Stimulated activated CD4-positive, alpha-beta T cell treated with anti-CD3 and anti-CD28 coated beads, Interleukin-1b, Interleukin-23, amount 100 ng/mL, for 1 hour (primary cell): ENCODE results near the gene PER2.
"Not testable (repeated sequence)": the region's sequence is repeated elsewhere in the genome, so short reads cannot be mapped to it uniquely, and the experiment has no call there.

Experiments used
- DNase-seq, 2 donors: peaks; one replicate each; pipeline ENCODE4 v3.0.0-alpha.2; 2020; ENCODE audit warnings: low read depth in 2 of 2

Gene PER2

GRCh38 chr2:238287737-238288649 is at the start of gene PER2:
Gene PER2, minus strand, starts transcription at chr2:238288610. Its CDS starts 10,674 bp downstream, at chr2:238277936.
- DNase-seq = no peak

GRCh38 chr2:238337846-238338245 is 49.4 kb upstream of the PER2 start:
- DNase-seq = no peak

- DNase-seq = no peak
Observed at GRCh38 chr2:238336793-238337444, 48.5 kb upstream of the PER2 start.

- no peak for DNase-seq
Observed at GRCh38 chr2:238336151-238336550, 47.7 kb upstream of the PER2 start.

- not testable (repeated sequence) for DNase-seq
Observed at GRCh38 chr2:238335591-238335990, 47.2 kb upstream of the PER2 start.

- no peak for DNase-seq
Observed at GRCh38 chr2:238334885-238335284, 46.5 kb upstream of the PER2 start.

- DNase-seq = no peak
Observed at GRCh38 chr2:238331916-238332315, 43.5 kb upstream of the PER2 start.

- DNase-seq = no peak
Observed at GRCh38 chr2:238330391-238330790, 42.0 kb upstream of the PER2 start.

GRCh38 chr2:238327751-238328150 is 39.3 kb upstream of the PER2 start:
- no peak for DNase-seq

GRCh38 chr2:238326801-238327365 is 38.5 kb upstream of the PER2 start:
- DNase-seq = no peak

GRCh38 chr2:238325694-238326093 is 37.3 kb upstream of the PER2 start:
- DNase-seq = no peak

- DNase-seq = not testable (repeated sequence)
Observed at GRCh38 chr2:238324248-238324647, 35.8 kb upstream of the PER2 start.

- no peak for DNase-seq
Observed at GRCh38 chr2:238322001-238322411, 33.6 kb upstream of the PER2 start.

GRCh38 chr2:238321467-238321866 is 33.1 kb upstream of the PER2 start:
- no peak for DNase-seq

- no peak for DNase-seq
Observed at GRCh38 chr2:238320648-238321281, 32.4 kb upstream of the PER2 start.

- peak; percentile 60 to 69 for DNase-seq
Observed at GRCh38 chr2:238320246-238320647, 31.8 kb upstream of the PER2 start, which contains the start of gene TRAF3IP1. Gene TRAF3IP1, plus strand, starts transcription at chr2:238320518. Its CDS starts 145 bp downstream, at chr2:238320663.

- DNase-seq = no peak
Observed at GRCh38 chr2:238315031-238315595, 26.7 kb upstream of the PER2 start.

GRCh38 chr2:238314576-238314975 is 26.2 kb upstream of the PER2 start:
- no peak for DNase-seq

GRCh38 chr2:238313991-238314350 is 25.6 kb upstream of the PER2 start:
- DNase-seq = no peak

- DNase-seq = no peak
Observed at GRCh38 chr2:238313289-238313990, 25.0 kb upstream of the PER2 start.

GRCh38 chr2:238310721-238311120 is 22.3 kb upstream of the PER2 start:
- not testable (repeated sequence) for DNase-seq
